ENCODE data around the gene TTYH3. TPM values are rescaled to one million over a fixed set of nuclear protein-coding genes. Genes with fewer than 3 reads are reported as not detected.

TTYH3 gene
- total and polyA plus RNA-seq, 2 of the 13 experiments (the other 11 are each of a cell fraction or from before 2014, with no cell fraction given): 26.3 to 50.0 TPM

DNA sequence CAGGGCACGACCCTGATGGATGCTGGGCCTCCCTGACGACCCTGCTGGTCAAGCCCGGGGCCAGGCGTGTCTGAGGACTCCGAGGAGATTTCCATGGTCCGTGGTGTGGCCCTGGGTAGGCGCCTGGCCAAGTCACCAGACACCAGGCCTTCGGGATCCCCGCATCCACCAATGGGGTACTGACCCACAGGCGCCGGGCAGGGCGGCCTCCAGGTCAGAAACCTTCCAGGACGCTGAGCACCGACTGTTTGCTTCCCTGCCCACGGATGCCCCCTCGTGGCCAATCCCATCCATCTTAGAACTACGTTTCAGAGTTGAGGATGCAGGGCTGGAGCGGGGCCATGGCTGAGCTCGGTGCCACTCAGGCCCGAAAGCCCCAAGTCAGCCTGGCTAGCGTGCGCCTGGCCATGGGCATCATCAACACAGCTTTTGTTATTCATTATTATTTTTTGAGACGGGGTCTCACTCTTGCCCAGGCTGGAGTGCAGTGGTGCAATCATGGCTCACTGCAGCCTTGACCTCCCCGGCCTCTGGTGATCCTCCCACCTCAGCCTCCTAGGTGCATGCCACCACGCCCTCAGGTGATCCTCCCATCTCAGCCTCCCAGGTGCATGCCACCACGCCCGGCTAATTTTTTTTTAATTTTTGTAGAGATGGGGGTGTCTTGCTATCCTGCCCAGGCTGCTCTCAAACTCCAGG lies 49.2 kb downstream of the TTYH3 start (continued):
- no peak for TF ChIP-seq ZNF790 (CRISPR knock-in tag; IDR thresholded peaks at IDR 0.05; ENCODE audit: borderline replicate concordance)
- TF ChIP-seq ZFX (CRISPR knock-in tag; IDR thresholded peaks at IDR 0.05; ENCODE audit: low read depth): no peak
- 0 out of 2 replicates have a peak, but pooled peaks have one; percentile 26 for TF ChIP-seq HDAC1 (CRISPR knock-in tag; IDR thresholded peaks at IDR 0.05)
- TF ChIP-seq KLF11 (CRISPR knock-in tag; IDR thresholded peaks at IDR 0.05): no peak
- TF ChIP-seq ZKSCAN8 (CRISPR knock-in tag; IDR thresholded peaks at IDR 0.05; ENCODE audit: borderline replicate concordance): peak; percentile 98
- TF ChIP-seq POGZ (CRISPR knock-in tag; IDR thresholded peaks at IDR 0.05): no peak
- no peak for TF ChIP-seq ZNF3 (CRISPR knock-in tag; IDR thresholded peaks at IDR 0.05)
- no peak for TF ChIP-seq ZNF605 (CRISPR knock-in tag; IDR thresholded peaks at IDR 0.05)
- TF ChIP-seq FOXA3 (CRISPR knock-in tag; IDR thresholded peaks at IDR 0.05): 0 out of 2 replicates have a peak, but pooled peaks have one; percentile 12
- TF ChIP-seq USF2 (IDR thresholded peaks at IDR 0.05; ENCODE audit: low read depth, low read length): no peak
- no peak for TF ChIP-seq USF2 (CRISPR knock-in tag; IDR thresholded peaks at IDR 0.05; ENCODE audit: borderline replicate concordance)
- TF ChIP-seq RORA (CRISPR knock-in tag; IDR thresholded peaks at IDR 0.05): no peak
- TF ChIP-seq, protein P1, sequence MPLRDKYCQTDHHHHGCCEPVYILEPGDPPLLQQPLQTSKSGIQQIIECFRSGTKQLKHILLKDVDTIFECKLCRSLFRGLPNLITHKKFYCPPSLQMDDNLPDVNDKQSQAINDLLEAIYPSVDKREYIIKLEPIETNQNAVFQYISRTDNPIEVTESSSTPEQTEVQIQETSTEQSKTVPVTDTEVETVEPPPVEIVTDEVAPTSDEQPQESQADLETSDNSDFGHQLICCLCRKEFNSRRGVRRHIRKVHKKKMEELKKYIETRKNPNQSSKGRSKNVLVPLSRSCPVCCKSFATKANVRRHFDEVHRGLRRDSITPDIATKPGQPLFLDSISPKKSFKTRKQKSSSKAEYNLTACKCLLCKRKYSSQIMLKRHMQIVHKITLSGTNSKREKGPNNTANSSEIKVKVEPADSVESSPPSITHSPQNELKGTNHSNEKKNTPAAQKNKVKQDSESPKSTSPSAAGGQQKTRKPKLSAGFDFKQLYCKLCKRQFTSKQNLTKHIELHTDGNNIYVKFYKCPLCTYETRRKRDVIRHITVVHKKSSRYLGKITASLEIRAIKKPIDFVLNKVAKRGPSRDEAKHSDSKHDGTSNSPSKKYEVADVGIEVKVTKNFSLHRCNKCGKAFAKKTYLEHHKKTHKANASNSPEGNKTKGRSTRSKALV (CRISPR knock-in tag; IDR thresholded peaks at IDR 0.05): no peak; the same call in 1 of the 2 replicates
- TF ChIP-seq ZNF562 (CRISPR knock-in tag; IDR thresholded peaks at IDR 0.05; ENCODE audit: borderline replicate concordance): no peak
- TF ChIP-seq, protein P2, sequence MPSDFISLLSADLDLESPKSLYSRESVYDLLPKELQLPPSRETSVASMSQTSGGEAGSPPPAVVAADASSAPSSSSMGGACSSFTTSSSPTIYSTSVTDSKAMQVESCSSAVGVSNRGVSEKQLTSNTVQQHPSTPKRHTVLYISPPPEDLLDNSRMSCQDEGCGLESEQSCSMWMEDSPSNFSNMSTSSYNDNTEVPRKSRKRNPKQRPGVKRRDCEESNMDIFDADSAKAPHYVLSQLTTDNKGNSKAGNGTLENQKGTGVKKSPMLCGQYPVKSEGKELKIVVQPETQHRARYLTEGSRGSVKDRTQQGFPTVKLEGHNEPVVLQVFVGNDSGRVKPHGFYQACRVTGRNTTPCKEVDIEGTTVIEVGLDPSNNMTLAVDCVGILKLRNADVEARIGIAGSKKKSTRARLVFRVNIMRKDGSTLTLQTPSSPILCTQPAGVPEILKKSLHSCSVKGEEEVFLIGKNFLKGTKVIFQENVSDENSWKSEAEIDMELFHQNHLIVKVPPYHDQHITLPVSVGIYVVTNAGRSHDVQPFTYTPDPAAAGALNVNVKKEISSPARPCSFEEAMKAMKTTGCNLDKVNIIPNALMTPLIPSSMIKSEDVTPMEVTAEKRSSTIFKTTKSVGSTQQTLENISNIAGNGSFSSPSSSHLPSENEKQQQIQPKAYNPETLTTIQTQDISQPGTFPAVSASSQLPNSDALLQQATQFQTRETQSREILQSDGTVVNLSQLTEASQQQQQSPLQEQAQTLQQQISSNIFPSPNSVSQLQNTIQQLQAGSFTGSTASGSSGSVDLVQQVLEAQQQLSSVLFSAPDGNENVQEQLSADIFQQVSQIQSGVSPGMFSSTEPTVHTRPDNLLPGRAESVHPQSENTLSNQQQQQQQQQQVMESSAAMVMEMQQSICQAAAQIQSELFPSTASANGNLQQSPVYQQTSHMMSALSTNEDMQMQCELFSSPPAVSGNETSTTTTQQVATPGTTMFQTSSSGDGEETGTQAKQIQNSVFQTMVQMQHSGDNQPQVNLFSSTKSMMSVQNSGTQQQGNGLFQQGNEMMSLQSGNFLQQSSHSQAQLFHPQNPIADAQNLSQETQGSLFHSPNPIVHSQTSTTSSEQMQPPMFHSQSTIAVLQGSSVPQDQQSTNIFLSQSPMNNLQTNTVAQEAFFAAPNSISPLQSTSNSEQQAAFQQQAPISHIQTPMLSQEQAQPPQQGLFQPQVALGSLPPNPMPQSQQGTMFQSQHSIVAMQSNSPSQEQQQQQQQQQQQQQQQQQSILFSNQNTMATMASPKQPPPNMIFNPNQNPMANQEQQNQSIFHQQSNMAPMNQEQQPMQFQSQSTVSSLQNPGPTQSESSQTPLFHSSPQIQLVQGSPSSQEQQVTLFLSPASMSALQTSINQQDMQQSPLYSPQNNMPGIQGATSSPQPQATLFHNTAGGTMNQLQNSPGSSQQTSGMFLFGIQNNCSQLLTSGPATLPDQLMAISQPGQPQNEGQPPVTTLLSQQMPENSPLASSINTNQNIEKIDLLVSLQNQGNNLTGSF (CRISPR knock-in tag; IDR thresholded peaks at IDR 0.05): no peak
- TF ChIP-seq, protein P3, sequence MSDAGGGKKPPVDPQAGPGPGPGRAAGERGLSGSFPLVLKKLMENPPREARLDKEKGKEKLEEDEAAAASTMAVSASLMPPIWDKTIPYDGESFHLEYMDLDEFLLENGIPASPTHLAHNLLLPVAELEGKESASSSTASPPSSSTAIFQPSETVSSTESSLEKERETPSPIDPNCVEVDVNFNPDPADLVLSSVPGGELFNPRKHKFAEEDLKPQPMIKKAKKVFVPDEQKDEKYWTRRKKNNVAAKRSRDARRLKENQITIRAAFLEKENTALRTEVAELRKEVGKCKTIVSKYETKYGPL (CRISPR knock-in tag; IDR thresholded peaks at IDR 0.05): no peak
- peak; percentile 65; the same call in 1 of the 2 replicates for TF ChIP-seq ZNF768 (CRISPR knock-in tag; IDR thresholded peaks at IDR 0.05)
- TF ChIP-seq ZBTB26 (CRISPR knock-in tag; IDR thresholded peaks at IDR 0.05; ENCODE audit: borderline replicate concordance): 0 out of 2 replicates have a peak, but pooled peaks have one; percentile 22
- no peak for TF ChIP-seq CENPX (CRISPR knock-in tag; IDR thresholded peaks at IDR 0.05)

All from HepG2 (cell line).